CD14-positive monocyte (primary cell): ENCODE results near the gene TEAD1. TPM values are rescaled to one million over a fixed set of nuclear protein-coding genes. Genes with fewer than 3 reads are reported as not detected.
A peak's percentile ranks its signal among the peaks of the same experiment; 100 is the strongest.

Experiments
- DNase-seq, 3 donors: peaks; one replicate each; pipeline ENCODE4 v3.0.0-alpha.2; 2011 to 2022
- H2AFZ ChIP-seq: 2 replicates; pipeline ENCODE4 v1.6.0; 2012; ENCODE audit warnings: mild to moderate bottlenecking, low read depth, low read length, inconsistent platforms; ENCODE audit not compliant: insufficient read depth, poor library complexity, severe bottlenecking
- H3K27ac ChIP-seq, 2 donors: 1 replicate in 1 of 2; 2 replicates in 1 of 2; pipeline ENCODE4 v1.5.1; 2012 to 2013; ENCODE audit warnings: low read length in 2 of 2, control low read depth in 1 of 2, inconsistent platforms in 1 of 2, low read depth in 1 of 2, mild to moderate bottlenecking in 1 of 2
- H3K27me3 ChIP-seq, 2 donors: one replicate each; pipeline versions ENCODE4 v1.6.0 to v1.6.1; 2011 to 2013; ENCODE audit warnings: low read length in 2 of 2; ENCODE audit not compliant: control insufficient read depth in 2 of 2, insufficient read depth in 2 of 2
- H3K36me3 ChIP-seq, 2 donors: replicated peaks in 1 of 2; 1 replicate in 1 of 2; 2 replicates in 1 of 2; pipeline versions ENCODE4 v1.5.1 to v1.6.1; 2012 to 2013; ENCODE audit warnings: low read length in 2 of 2, control low read depth in 1 of 2, inconsistent platforms in 1 of 2, mild to moderate bottlenecking in 1 of 2; ENCODE audit not compliant: insufficient read depth in 2 of 2, control insufficient read depth in 1 of 2
- H3K4me1 ChIP-seq, 2 donors: 1 replicate in 1 of 2; 2 replicates in 1 of 2; pipeline versions ENCODE4 v1.5.1 to v1.6.1; 2012 to 2013; ENCODE audit warnings: low read length in 2 of 2, control low read depth in 1 of 2, inconsistent platforms in 1 of 2, mild to moderate bottlenecking in 1 of 2, moderate library complexity in 1 of 2; ENCODE audit not compliant: insufficient read depth in 2 of 2, control insufficient read depth in 1 of 2
- H3K4me2 ChIP-seq: replicated peaks from 2 replicates; pipeline ENCODE3; 2012; ENCODE audit warnings: low read length, moderate library complexity, mild to moderate bottlenecking; ENCODE audit not compliant: poor library complexity, severe bottlenecking; ENCODE audit errors: extremely low read depth
- H3K4me3 ChIP-seq, 3 experiments: fragments of 200-600 bp in 1 of 3; sonication (generic) in 1 of 3; replicated peaks in 1 of 3; 1 replicate in 2 of 3; 2 replicates in 1 of 3; pipeline ENCODE4 v1.5.1; 2011 to 2013; ENCODE audit warnings: low read length in 3 of 3, mild to moderate bottlenecking in 3 of 3, control low read depth in 2 of 3, low read depth in 2 of 3, inconsistent platforms in 1 of 3, moderate library complexity in 1 of 3
- H3K79me2 ChIP-seq: 2 replicates; pipeline ENCODE4 v1.6.0; 2012; ENCODE audit warnings: mild to moderate bottlenecking, control low read depth, inconsistent platforms, low read length, moderate library complexity; ENCODE audit not compliant: insufficient read depth
- H3K9ac ChIP-seq: 2 replicates; pipeline ENCODE4 v1.6.0; 2017; ENCODE audit warnings: low read length, mild to moderate bottlenecking; ENCODE audit not compliant: insufficient read depth, poor library complexity, severe bottlenecking
- H3K9me3 ChIP-seq, 2 donors: replicated peaks in 1 of 2; 1 replicate in 1 of 2; 2 replicates in 1 of 2; pipeline versions ENCODE4 v1.5.1 to v1.6.1; 2012 to 2013; ENCODE audit warnings: low read length in 2 of 2, control low read depth in 1 of 2; ENCODE audit not compliant: control insufficient read depth in 1 of 2, insufficient read depth in 1 of 2
- H4K20me1 ChIP-seq: 2 replicates; pipeline ENCODE4 v1.6.0; 2012; ENCODE audit warnings: mild to moderate bottlenecking, low read length, control low read depth, moderate library complexity; ENCODE audit not compliant: insufficient read depth
- H3K27ac Mint-ChIP-seq, 7 donors: one replicate each; pipeline ENCODE4 v1.8.0; 2020; ENCODE audit warnings: mild to moderate bottlenecking in 7 of 7, mixed read lengths in 7 of 7, moderate library complexity in 6 of 7, inconsistent platforms in 2 of 7
- H3K27me3 Mint-ChIP-seq, 3 donors: one replicate each; pipeline ENCODE4 v1.8.0; 2021 to 2022; ENCODE audit warnings: low read depth in 3 of 3, mild to moderate bottlenecking in 3 of 3, mixed read lengths in 3 of 3, moderate library complexity in 3 of 3, inconsistent platforms in 1 of 3
- H3K36me3 Mint-ChIP-seq, 2 donors: one replicate each; pipeline ENCODE4 v1.8.0; 2020; ENCODE audit warnings: mixed read lengths in 2 of 2, inconsistent platforms in 1 of 2, mild to moderate bottlenecking in 1 of 2
- H3K4me1 Mint-ChIP-seq: one replicate; pipeline ENCODE4 v1.8.0; 2020; ENCODE audit warnings: mild to moderate bottlenecking, mixed read lengths
- H3K4me3 Mint-ChIP-seq, 2 donors: one replicate each; pipeline ENCODE4 v1.8.0; 2020; ENCODE audit warnings: mild to moderate bottlenecking in 2 of 2, mixed read lengths in 2 of 2, moderate library complexity in 1 of 2
- H3K9me3 Mint-ChIP-seq, 7 donors: one replicate each; pipeline ENCODE4 v1.8.0; 2020 to 2022; ENCODE audit warnings: mixed read lengths in 7 of 7, mild to moderate bottlenecking in 6 of 7, moderate library complexity in 6 of 7, inconsistent platforms in 2 of 7
- WGBS: methylation state at CpG from one replicate; pipeline ENCODE4 v1.1.5; 2013; ENCODE audit warnings: missing lambda C conversion rate; ENCODE audit not compliant: insufficient coverage; 5-methylcytosine and 5-hydroxymethylcytosine counted together
- intact Hi-C, 2 donors: fragments of 100-400 bp; cut with micrococcal nuclease; formaldehyde crosslinking; loops; one replicate each; pipeline versions ENCODE4 v1.15.0 to v1.15.1; 2023
- polyA plus RNA-seq, 3 donors: library from polyadenylated mRNA; depleted of rRNA in 1 of 3; unstranded in 2 of 3; stranded (reverse) in 1 of 3; fragments of 300-500 nt in 2 of 3; fragments of >200 nt in 1 of 3; fragmentation: Illumina TruSeq in 2 of 3; gene quantifications; 1 replicate in 2 of 3; 2 replicates in 1 of 3; pipeline ENCODE4 v1.2.3, GENCODE V29; 2012 to 2021
- TF ChIP-seq, protein P1 (sequence below): fragments of 200-600 bp; IDR thresholded peaks from one replicate; pipeline ENCODE4 v1.8.0; 2022; ENCODE audit warnings: antibody characterized with exemption, mild to moderate bottlenecking

The TEAD1 gene
- polyA plus RNA-seq, 3 donors: not detected

DNA sequence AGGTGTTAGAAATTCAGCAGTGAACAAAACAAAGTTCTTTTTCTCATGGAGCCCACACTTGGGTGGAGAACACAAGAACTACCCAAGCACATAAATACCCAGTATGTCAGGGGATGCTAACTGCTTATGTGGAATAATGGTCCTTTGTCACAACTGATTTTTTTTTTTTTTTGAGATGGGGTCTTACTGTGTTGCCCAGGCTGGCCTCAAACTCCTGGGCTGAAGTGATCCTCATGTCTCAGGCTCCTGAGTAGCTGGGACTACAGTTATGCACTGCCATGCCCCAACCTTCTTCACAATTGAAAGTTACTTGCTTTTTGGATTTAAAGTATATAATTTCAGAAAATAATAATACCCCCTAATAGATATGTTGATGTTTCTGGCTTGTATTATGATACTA is 212.3 kb downstream of the TEAD1 start:
- DNase-seq: no peak
- Histone ChIP-seq H3K4me1 (peaks cover 18 to 19% of the 10 kb centered on the region in 2 donors), H3K27me3 (no peaks in the 10 kb centered on the region), H3K4me2 (no peak overlapping the region), H4K20me1 (no peaks in the 10 kb centered on the region), H3K9ac (no peak overlapping the region), H3K79me2 (no peaks in the 10 kb centered on the region), H3K36me3 (no peaks in the 10 kb centered on the region), H3K9me3 (no peaks in the 10 kb centered on the region), H2AFZ (no peak overlapping the region), H3K27ac (no peak overlapping the region), H3K4me3 (no peak overlapping the region)
- peaks cover 16% of the 10 kb centered on the region for H3K4me1 Mint-ChIP-seq
- no peak overlapping the region for H3K27ac Mint-ChIP-seq
- H3K36me3 Mint-ChIP-seq: no peaks in the 10 kb centered on the region
- H3K27me3 Mint-ChIP-seq: peaks cover 4 to 14% (median 10%) of the 10 kb centered on the region in 3 donors
- H3K4me3 Mint-ChIP-seq: no peak overlapping the region
- intact Hi-C loops: no loop called here
- H3K9me3 Mint-ChIP-seq: peaks cover 0 to 2% (median 0%) of the 10 kb centered on the region in 7 donors
- TF ChIP-seq, protein P1, sequence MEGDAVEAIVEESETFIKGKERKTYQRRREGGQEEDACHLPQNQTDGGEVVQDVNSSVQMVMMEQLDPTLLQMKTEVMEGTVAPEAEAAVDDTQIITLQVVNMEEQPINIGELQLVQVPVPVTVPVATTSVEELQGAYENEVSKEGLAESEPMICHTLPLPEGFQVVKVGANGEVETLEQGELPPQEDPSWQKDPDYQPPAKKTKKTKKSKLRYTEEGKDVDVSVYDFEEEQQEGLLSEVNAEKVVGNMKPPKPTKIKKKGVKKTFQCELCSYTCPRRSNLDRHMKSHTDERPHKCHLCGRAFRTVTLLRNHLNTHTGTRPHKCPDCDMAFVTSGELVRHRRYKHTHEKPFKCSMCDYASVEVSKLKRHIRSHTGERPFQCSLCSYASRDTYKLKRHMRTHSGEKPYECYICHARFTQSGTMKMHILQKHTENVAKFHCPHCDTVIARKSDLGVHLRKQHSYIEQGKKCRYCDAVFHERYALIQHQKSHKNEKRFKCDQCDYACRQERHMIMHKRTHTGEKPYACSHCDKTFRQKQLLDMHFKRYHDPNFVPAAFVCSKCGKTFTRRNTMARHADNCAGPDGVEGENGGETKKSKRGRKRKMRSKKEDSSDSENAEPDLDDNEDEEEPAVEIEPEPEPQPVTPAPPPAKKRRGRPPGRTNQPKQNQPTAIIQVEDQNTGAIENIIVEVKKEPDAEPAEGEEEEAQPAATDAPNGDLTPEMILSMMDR: no peak

DNA sequence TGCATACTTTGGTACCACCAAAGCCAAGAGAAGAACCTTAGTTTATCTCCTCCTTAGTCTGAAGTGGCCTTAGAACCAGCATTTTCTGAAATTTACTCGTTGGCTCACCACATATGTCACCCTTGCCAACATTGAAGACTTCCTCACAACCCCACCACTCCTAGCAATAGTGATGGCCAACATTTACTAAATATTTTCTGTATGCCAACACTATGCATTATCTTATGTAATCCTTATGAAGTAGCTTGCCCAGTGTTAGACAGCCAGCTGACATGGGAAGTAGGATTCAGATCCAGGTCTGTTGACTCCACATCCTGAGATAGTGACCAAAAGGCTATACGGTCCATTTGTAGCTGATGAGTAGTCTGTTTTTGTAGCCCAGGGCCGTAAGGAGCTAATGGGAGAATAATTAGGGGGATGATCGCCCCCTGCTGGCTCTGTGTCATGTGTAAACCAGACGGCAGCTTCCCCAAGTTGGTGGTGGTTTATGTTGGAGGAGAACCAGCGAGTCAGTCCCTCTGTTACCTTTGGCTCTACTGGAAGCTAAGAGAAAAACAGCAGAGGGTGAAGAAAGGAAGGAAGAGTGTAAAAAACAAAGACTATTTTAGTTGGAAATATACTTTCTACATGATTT is 214.4 kb downstream of the TEAD1 start:
- Histone ChIP-seq H3K79me2 (no peaks in the 10 kb centered on the region), H3K27me3 (no peaks in the 10 kb centered on the region), H3K9me3 (no peaks in the 10 kb centered on the region), H3K9ac (peak overlapping the region; percentile 7), H3K4me3 (peak overlapping the region in 1 of 3 experiments; percentile 31), H3K27ac (peak overlapping the region; percentile 44 to 52), H3K4me2 (peak overlapping the region; percentile 39), H3K4me1 (peaks cover 18 to 19% of the 10 kb centered on the region in 2 donors), H4K20me1 (no peaks in the 10 kb centered on the region), H2AFZ (peak overlapping the region; percentile 52), H3K36me3 (no peaks in the 10 kb centered on the region)
- Mint-ChIP-seq H3K27me3 (peaks cover 0 to 15% (median 12%) of the 10 kb centered on the region in 3 donors), H3K9me3 (peaks cover 0 to 2% (median 0%) of the 10 kb centered on the region in 7 donors), H3K4me1 (peaks cover 16% of the 10 kb centered on the region), H3K4me3 (no peak overlapping the region), H3K27ac (peak overlapping the region in 6 of 7 donors; percentile 16 to 88 (median 65)), H3K36me3 (no peaks in the 10 kb centered on the region)
- TF ChIP-seq, protein P1: peak; percentile 48
- 27% methylated on average over 3 of the region's 6 CpGs for WGBS
- peak; percentile 25 to 44 (median 31) for DNase-seq
- intact Hi-C loops: no loop called here
